Dermis lymphatic vessel endothelial cell (primary cell): ENCODE measurements around the gene CATSPER2. TPM values are rescaled to one million over a fixed set of nuclear protein-coding genes. Genes with fewer than 3 reads are reported as not detected.

Experiments
- total RNA-seq: library from RNA; depleted of rRNA; stranded (reverse); fragments of >200 nt; gene quantifications from 2 replicates; pipeline ENCODE4 v1.2.1, GENCODE V29; 2014

Gene CATSPER2
- total RNA-seq, result 0.33 and 0.95 TPM in 2 replicates

DNA sequence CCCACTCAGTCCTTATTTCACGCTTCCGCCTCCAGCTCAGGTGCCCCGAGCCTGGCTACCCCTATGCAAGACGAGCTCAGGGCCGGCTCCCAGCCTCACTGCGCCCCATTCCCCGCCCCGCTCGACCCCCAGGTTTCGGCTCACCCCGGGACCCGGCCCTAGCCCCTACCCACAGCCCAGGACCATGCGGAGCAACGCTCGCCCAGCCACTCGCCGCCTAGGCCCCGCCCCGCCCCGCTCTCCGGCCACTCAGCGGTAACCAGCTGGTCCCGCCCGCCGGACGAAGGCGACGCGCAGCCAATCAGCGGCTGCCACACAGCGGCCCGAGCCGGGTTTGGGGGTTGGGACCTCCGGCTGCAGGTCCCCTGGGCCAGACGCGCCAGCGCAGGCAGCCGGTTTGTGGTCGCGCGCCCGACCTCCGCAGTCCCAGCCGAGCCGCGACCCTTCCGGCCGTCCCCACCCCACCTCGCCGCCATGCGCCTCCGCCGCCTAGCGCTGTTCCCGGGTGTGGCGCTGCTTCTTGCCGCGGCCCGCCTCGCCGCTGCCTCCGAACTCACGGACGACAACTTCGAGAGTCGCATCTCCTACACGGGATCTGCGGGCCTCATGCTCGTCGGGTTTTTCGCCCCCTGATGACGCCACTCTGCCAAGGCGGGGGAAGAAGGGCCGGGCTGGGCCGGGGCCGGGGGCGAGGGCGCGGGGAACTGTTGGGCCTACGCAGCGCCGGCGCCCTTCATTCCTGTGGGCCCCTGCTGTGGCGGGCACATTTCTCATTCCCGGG, at the start of gene CATSPER2:
TSS of gene CATSPER2 (minus strand) at position 196 of the 781 bp plus-strand sequence. CDS start 783 bp downstream, outside the sequence.

DNA sequence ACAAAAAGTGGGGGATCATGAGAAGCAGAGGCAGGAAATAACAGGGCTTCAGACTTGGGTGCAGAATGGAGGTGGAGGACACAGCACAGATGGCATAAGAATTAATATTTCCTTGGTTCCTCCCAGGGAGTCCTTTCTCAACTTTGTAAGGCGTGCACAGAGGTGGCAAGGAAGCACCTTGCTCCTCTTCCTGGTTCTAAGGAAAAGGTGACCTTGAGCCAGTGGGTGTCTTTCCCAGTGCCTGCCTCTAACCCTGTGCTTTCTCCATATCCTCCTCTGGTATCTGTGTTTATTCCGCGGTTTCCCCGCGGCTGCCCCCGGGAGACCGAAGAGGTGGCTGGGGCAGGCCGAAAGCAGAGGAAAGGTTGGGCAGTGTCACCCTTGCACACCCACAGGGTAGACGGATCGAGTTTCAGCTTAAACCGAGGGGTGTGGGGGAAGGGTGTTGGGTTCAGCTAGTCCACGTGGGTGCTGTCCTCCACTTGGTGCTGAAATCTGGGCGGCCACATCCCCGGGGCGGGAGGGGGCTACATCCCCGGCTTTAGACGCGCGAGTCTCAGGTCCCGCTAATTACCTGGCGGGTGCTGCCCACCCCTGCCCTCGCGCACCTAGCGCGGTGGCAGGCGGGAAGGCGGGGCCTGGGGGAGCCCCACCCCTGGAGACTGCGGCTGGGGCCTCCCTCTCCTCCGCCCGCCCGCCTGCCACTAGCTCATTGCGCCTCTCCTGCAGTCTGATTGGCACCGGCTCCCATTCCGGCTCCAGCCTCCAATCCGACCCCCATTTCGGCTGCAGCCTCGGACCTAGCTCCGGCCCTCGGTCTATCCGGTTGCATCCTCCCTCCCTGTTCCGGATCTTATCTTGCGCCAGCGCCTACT, 44.7 kb upstream of the CATSPER2 start, which contains the start of gene CKMT1A:
TSS of gene CKMT1A (plus strand) at position 712 of the 875 bp plus-strand sequence. CDS start 192 bp downstream, outside the sequence.

DNA sequence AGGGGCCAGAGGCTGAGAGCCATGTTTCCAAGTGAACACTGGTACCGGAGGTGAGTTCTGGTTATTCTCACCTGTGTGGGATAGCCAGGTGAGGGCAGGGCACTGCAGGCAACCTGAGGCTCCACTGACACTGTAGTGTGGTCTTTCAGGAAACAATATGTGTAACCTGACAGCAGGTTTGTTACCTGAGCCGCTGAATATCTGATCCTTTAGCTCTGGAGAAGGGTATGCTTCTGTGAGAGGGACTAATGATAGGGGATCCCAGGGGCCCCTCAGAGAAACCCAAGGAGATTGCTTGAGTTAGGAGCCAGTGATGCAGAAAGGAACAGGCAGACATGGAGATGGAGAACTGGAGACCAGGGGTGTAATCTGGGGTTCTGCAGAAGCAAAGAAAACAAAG, 29.9 kb downstream of the CATSPER2 start, which contains the start of gene STRC:
TSS of gene STRC (minus strand) at position 101 of the 400 bp plus-strand sequence. CDS start at position 23, 78 bp downstream.

DNA sequence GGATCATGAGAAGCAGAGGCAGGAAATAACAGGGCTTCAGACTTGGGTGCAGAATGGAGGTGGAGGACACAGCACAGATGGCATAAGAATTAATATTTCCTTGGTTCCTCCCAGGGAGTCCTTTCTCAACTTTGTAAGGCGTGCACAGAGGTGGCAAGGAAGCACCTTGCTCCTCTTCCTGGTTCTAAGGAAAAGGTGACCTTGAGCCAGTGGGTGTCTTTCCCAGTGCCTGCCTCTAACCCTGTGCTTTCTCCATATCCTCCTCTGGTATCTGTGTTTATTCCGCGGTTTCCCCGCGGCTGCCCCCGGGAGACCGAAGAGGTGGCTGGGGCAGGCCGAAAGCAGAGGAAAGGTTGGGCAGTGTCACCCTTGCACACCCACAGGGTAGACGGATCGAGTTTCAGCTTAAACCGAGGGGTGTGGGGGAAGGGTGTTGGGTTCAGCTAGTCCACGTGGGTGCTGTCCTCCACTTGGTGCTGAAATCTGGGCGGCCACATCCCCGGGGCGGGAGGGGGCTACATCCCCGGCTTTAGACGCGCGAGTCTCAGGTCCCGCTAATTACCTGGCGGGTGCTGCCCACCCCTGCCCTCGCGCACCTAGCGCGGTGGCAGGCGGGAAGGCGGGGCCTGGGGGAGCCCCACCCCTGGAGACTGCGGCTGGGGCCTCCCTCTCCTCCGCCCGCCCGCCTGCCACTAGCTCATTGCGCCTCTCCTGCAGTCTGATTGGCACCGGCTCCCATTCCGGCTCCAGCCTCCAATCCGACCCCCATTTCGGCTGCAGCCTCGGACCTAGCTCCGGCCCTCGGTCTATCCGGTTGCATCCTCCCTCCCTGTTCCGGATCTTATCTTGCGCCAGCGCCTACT, 55.1 kb downstream of the CATSPER2 start, which contains the start of gene CKMT1B:
TSS of gene CKMT1B (plus strand) at position 700 of the 863 bp plus-strand sequence. CDS start 192 bp downstream, outside the sequence.

DNA sequence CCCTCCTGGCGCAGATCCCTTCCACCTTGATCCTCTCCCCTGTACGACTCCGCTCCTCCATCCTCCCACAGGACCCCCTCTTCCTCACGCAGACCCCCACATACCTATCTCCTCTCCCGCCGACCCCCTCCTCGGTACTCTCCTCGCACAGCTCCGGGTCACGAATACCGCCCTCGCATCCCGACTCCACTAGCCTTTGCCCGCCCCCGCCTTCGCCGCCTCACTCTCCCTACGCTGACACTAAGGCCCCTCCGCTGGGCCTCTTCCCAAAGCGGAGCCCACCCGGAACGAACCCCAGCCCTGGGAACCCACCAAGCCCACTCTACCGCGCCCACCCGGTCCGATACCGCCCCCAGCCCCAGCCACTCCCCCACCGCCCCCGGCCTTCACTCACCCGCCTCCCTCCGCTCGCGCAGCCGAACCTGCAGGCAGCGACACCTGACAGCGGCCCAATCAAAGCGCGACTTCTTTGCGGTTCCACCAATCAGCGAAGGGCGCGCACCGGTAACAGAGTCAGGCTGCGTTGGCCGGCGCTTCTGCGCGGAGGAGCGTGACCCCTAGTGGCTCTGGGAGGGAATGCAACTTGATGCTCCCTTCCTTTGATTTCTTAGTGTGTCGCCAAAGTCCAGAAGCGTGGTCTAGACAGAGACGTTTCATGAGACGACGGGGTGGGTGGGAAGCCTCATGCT, 58.7 kb downstream of the CATSPER2 start, which contains the start of gene PPIP5K1:
TSS of gene PPIP5K1 (minus strand) at position 431 of the 689 bp plus-strand sequence. CDS start 5,704 bp downstream, outside the sequence.

Other genes starting within 250 kb of the CATSPER2 start
- gene TP53BP1, start 155.7 kb downstream of the CATSPER2 start, total RNA-seq, result 48.9 and 64.7 TPM in 2 replicates
- 0.17 and 0.33 TPM in 2 replicates for gene MAP1A, start 131.2 kb downstream of the CATSPER2 start, total RNA-seq
- gene PPIP5K1, start 58.6 kb downstream of the CATSPER2 start, total RNA-seq, result 7.4 and 12.8 TPM in 2 replicates
- not detected in 2 replicates for gene CKMT1B, start 54.8 kb downstream of the CATSPER2 start, total RNA-seq
- gene STRC, start 30.0 kb downstream of the CATSPER2 start, total RNA-seq, result 0.09 TPM in 1 of 2 replicates, not detected in the other
- gene CKMT1A, start 45.0 kb upstream of the CATSPER2 start, total RNA-seq, result not detected in 2 replicates
- gene PDIA3, start 97.6 kb upstream of the CATSPER2 start, total RNA-seq, result 123 and 147 TPM in 2 replicates
- 1.5 TPM in 2 replicates for gene ELL3, start 128.1 kb upstream of the CATSPER2 start, total RNA-seq
- gene SERF2, start 143.5 kb upstream of the CATSPER2 start, total RNA-seq, result 214 and 359 TPM in 2 replicates
- 0.11 TPM in 1 of 2 replicates, not detected in the other for gene SERINC4, start 151.4 kb upstream of the CATSPER2 start, total RNA-seq
- 4.9 and 5.4 TPM in 2 replicates for gene HYPK, start 151.8 kb upstream of the CATSPER2 start, total RNA-seq
- gene MFAP1, start 175.8 kb upstream of the CATSPER2 start, total RNA-seq, result 18.3 and 22.8 TPM in 2 replicates
- 3.9 and 4.1 TPM in 2 replicates for gene WDR76, start 178.2 kb upstream of the CATSPER2 start, total RNA-seq